Cardiac septum (tissue), 1 donor: ENCODE measurements around the gene CFAP100. TPM values are rescaled to one million over a fixed set of nuclear protein-coding genes. Genes with fewer than 3 reads are reported as not detected.

Source experiments
- DNase-seq: peaks from one replicate; pipeline ENCODE4 v3.0.0-alpha.2; 2020; ENCODE audit warnings: low spot score
- intact Hi-C: fragments of 100-400 bp; cut with DNase I; formaldehyde crosslinking; loops from one replicate; pipeline ENCODE4 v1.14.0; 2022
- total RNA-seq: library from RNA; stranded (reverse); fragmentation: NEBNext Ultra II Directional; extraction: Animal tissue kit (Norgen Biotek cat#: 25700); gene quantifications from one replicate; pipeline ENCODE4 v1.2.1, GENCODE V29; 2021
- donor health status: DM: no; HTN: no; CAD: no.

The CFAP100 gene
- total RNA-seq, 1 donor from 2014 or later = not detected

GRCh38 chr3:126417515-126417914 is 22.8 kb downstream of the CFAP100 start:
- intact Hi-C loops = no loop called here
- DNase-seq = peak; percentile 62

- peak; percentile 67 for DNase-seq
These were observed 23.3 kb downstream of the CFAP100 start for GRCh38 chr3:126417981-126418530.

GRCh38 chr3:126418661-126419131 is 24.0 kb downstream of the CFAP100 start:
- peak; percentile 55 for DNase-seq
- intact Hi-C loops = no loop called here

More at GRCh38 chr3:126417981-126418530, 23.3 kb downstream of the CFAP100 start:
- intact Hi-C loops = no loop called here

- intact Hi-C loops = no loop called here
- DNase-seq = no peak
These were observed 24.5 kb downstream of the CFAP100 start for GRCh38 chr3:126419151-126419703.

- intact Hi-C loops = no loop called here
- DNase-seq = peak; percentile 66
These were observed 25.4 kb downstream of the CFAP100 start for GRCh38 chr3:126419886-126420786.

GRCh38 chr3:126421573-126422119 is 26.9 kb downstream of the CFAP100 start:
- intact Hi-C loops = no loop called here
- peak; percentile 68 for DNase-seq

GRCh38 chr3:126422121-126422520 is 27.4 kb downstream of the CFAP100 start:
- no peak for DNase-seq
- intact Hi-C loops = no loop called here

GRCh38 chr3:126422571-126423091 is 27.9 kb downstream of the CFAP100 start:
- peak; percentile 74 for DNase-seq
- intact Hi-C loops = no loop called here

- DNase-seq = peak; percentile 51
- intact Hi-C loops = no loop called here
These were observed 28.7 kb downstream of the CFAP100 start for GRCh38 chr3:126423191-126424038.

GRCh38 chr3:126424039-126424717 is 29.5 kb downstream of the CFAP100 start:
- intact Hi-C loops = no loop called here
- peak; percentile 57 for DNase-seq

- no peak for DNase-seq
- intact Hi-C loops = no loop called here
These were observed 30.0 kb downstream of the CFAP100 start for GRCh38 chr3:126424751-126425150.

GRCh38 chr3:126431103-126431534 is 36.4 kb downstream of the CFAP100 start:
- no peak for DNase-seq

GRCh38 chr3:126432361-126433104 is 37.8 kb downstream of the CFAP100 start:
- DNase-seq = no peak
- intact Hi-C loops = loop anchor here (5.0 kb wide), 1 partner anchor 35 kb away; no protein-coding TSS in a partner anchor

More at GRCh38 chr3:126431103-126431534, 36.4 kb downstream of the CFAP100 start:
- intact Hi-C loops = loop anchor here (5.0 kb wide), 1 partner anchor 36 kb away; no protein-coding TSS in a partner anchor

GRCh38 chr3:126433105-126433430 is 38.4 kb downstream of the CFAP100 start:
- intact Hi-C loops = loop anchor here (5.0 kb wide), 1 partner anchor 34 kb away; no protein-coding TSS in a partner anchor
- DNase-seq = peak; percentile 74

GRCh38 chr3:126433496-126434263 is 39.0 kb downstream of the CFAP100 start:
- DNase-seq = peak; percentile 88
- intact Hi-C loops = loop anchor here (5.0 kb wide), 1 partner anchor 34 kb away; no protein-coding TSS in a partner anchor

GRCh38 chr3:126434264-126434590 is 39.5 kb downstream of the CFAP100 start:
- no peak for DNase-seq
- intact Hi-C loops = loop anchor here (5.0 kb wide), 1 partner anchor 33 kb away; no protein-coding TSS in a partner anchor

GRCh38 chr3:126434931-126435411 is 40.3 kb downstream of the CFAP100 start:
- DNase-seq = no peak
- intact Hi-C loops = loop anchor here (5.0 kb wide), 1 partner anchor 32 kb away; no protein-coding TSS in a partner anchor
